Measurements from ENCODE around the gene PRKRIP1.

Gene PRKRIP1

GRCh38 chr7:102415685-102416225 lies 19.6 kb downstream of the PRKRIP1 start:
- Histone ChIP-seq H3K4me2 (ENCODE audit: insufficient read depth, low read length, poor library complexity, severe bottlenecking) (no peak overlapping the region), H3K9me3 (replicated peaks in 1 of 2; ENCODE audit: control insufficient read depth in 2 of 2, insufficient read depth in 1 of 2, low read depth in 1 of 2, low read length in 2 of 2) (no peaks in the 10 kb centered on the region), H3K79me1 (ENCODE audit: low read depth, low read length) (peaks cover 7% of the 10 kb centered on the region), H2BK120ac (ENCODE audit: low read depth, low read length) (no peak overlapping the region), H4K91ac (ENCODE audit: low read depth, low read length, poor library complexity) (no peak overlapping the region), H3K9ac (ENCODE audit: low read depth, low read length, poor library complexity) (no peak overlapping the region), H3K36me3 (replicated peaks in 1 of 2; ENCODE audit: control insufficient read depth in 2 of 2, insufficient read depth in 2 of 2, low read length in 2 of 2) (peaks cover 29 to 96% of the 10 kb centered on the region in 2 donors), H3K27me3 (ENCODE audit: control insufficient read depth in 3 of 3, insufficient read depth in 3 of 3, low read depth in 1 of 3, low read length in 3 of 3) (no peaks in the 10 kb centered on the region), H4K8ac (ENCODE audit: low read depth, low read length) (no peak overlapping the region), H3K4me3 (ENCODE audit: low read length in 2 of 2) (peak overlapping the region in 1 of 2 donors; percentile 53), H3K14ac (ENCODE audit: low read length) (no peak overlapping the region), H2BK12ac (ENCODE audit: low read length) (no peak overlapping the region), H3K27ac (replicated peaks; ENCODE audit: low read length) (no peak overlapping the region), H3K4me1 (ENCODE audit: control insufficient read depth in 2 of 2, insufficient read depth in 1 of 2, low read depth in 1 of 2, low read length in 2 of 2) (no peaks in the 10 kb centered on the region), H2BK15ac (ENCODE audit: low read length) (no peak overlapping the region), H3K4ac (ENCODE audit: low read length) (no peak overlapping the region), H2AK5ac (ENCODE audit: low read depth, low read length) (no peak overlapping the region), H3K23ac (ENCODE audit: low read depth, low read length, poor library complexity) (peak overlapping the region; percentile 32), H3K18ac (ENCODE audit: low read length) (no peak overlapping the region), H2AFZ (ENCODE audit: low read length) (no peak overlapping the region), H2BK5ac (ENCODE audit: low read length) (no peak overlapping the region)
- WGBS, 2 donors (ENCODE audit: extremely low coverage in 2 of 2, insufficient read length in 2 of 2, insufficient replicate concordance in 1 of 2): no CpG with 5 or more reads among the region's 12 CpGs
- no peak for DNase-seq (ENCODE audit: low spot score)

- no peak for DNase-seq (ENCODE audit: low spot score)
- no peak overlapping the region for H3K23ac ChIP-seq (ENCODE audit: low read depth, low read length, poor library complexity)
- no peak overlapping the region for H3K4me3 ChIP-seq (ENCODE audit: low read length in 2 of 2)
- H3K27me3 ChIP-seq (ENCODE audit: control insufficient read depth in 3 of 3, insufficient read depth in 3 of 3, low read depth in 1 of 3, low read length in 3 of 3): no peaks in the 10 kb centered on the region
- peaks cover 31 to 96% of the 10 kb centered on the region in 2 donors for H3K36me3 ChIP-seq (replicated peaks in 1 of 2; ENCODE audit: control insufficient read depth in 2 of 2, insufficient read depth in 2 of 2, low read length in 2 of 2)
- no CpG with 5 or more reads among the region's 6 CpGs for WGBS, 2 donors (ENCODE audit: extremely low coverage in 2 of 2, insufficient read length in 2 of 2, insufficient replicate concordance in 1 of 2)
- no peak overlapping the region for H2AFZ ChIP-seq (ENCODE audit: low read length)
- no peak overlapping the region for H2BK120ac ChIP-seq (ENCODE audit: low read depth, low read length)
- H3K79me1 ChIP-seq (ENCODE audit: low read depth, low read length): peaks cover 7% of the 10 kb centered on the region
- no peak overlapping the region for H2BK15ac ChIP-seq (ENCODE audit: low read length)
- no peak overlapping the region for H3K9ac ChIP-seq (ENCODE audit: low read depth, low read length, poor library complexity)
- H2BK5ac ChIP-seq (ENCODE audit: low read length): no peak overlapping the region
- no peak overlapping the region for H3K18ac ChIP-seq (ENCODE audit: low read length)
- no peak overlapping the region for H2BK12ac ChIP-seq (ENCODE audit: low read length)
- no peak overlapping the region for H3K27ac ChIP-seq (replicated peaks; ENCODE audit: low read length)
- no peak overlapping the region for H3K4ac ChIP-seq (ENCODE audit: low read length)
- H3K4me1 ChIP-seq (ENCODE audit: control insufficient read depth in 2 of 2, insufficient read depth in 1 of 2, low read depth in 1 of 2, low read length in 2 of 2): no peaks in the 10 kb centered on the region
- H3K14ac ChIP-seq (ENCODE audit: low read length): no peak overlapping the region
- no peak overlapping the region for H4K91ac ChIP-seq (ENCODE audit: low read depth, low read length, poor library complexity)
- no peaks in the 10 kb centered on the region for H3K9me3 ChIP-seq (replicated peaks in 1 of 2; ENCODE audit: control insufficient read depth in 2 of 2, insufficient read depth in 1 of 2, low read depth in 1 of 2, low read length in 2 of 2)
- H3K4me2 ChIP-seq (ENCODE audit: insufficient read depth, low read length, poor library complexity, severe bottlenecking): no peak overlapping the region
- no peak overlapping the region for H4K8ac ChIP-seq (ENCODE audit: low read depth, low read length)
- no peak overlapping the region for H2AK5ac ChIP-seq (ENCODE audit: low read depth, low read length)
Measured at GRCh38 chr7:102416406-102416805, 20.2 kb downstream of the PRKRIP1 start.

GRCh38 chr7:102417105-102417504 lies 20.9 kb downstream of the PRKRIP1 start:
- peaks cover 31 to 96% of the 10 kb centered on the region in 2 donors for H3K36me3 ChIP-seq (replicated peaks in 1 of 2; ENCODE audit: control insufficient read depth in 2 of 2, insufficient read depth in 2 of 2, low read length in 2 of 2)
- no peaks in the 10 kb centered on the region for H3K9me3 ChIP-seq (replicated peaks in 1 of 2; ENCODE audit: control insufficient read depth in 2 of 2, insufficient read depth in 1 of 2, low read depth in 1 of 2, low read length in 2 of 2)
- no peak overlapping the region for H2BK15ac ChIP-seq (ENCODE audit: low read length)
- no peaks in the 10 kb centered on the region for H3K27me3 ChIP-seq (ENCODE audit: control insufficient read depth in 3 of 3, insufficient read depth in 3 of 3, low read depth in 1 of 3, low read length in 3 of 3)
- no peak overlapping the region for H3K23ac ChIP-seq (ENCODE audit: low read depth, low read length, poor library complexity)
- no peak overlapping the region for H2BK120ac ChIP-seq (ENCODE audit: low read depth, low read length)
- H2BK12ac ChIP-seq (ENCODE audit: low read length): no peak overlapping the region
- no peak overlapping the region for H3K14ac ChIP-seq (ENCODE audit: low read length)
- H3K4me1 ChIP-seq (ENCODE audit: control insufficient read depth in 2 of 2, insufficient read depth in 1 of 2, low read depth in 1 of 2, low read length in 2 of 2): no peaks in the 10 kb centered on the region
- WGBS, 2 donors (ENCODE audit: extremely low coverage in 2 of 2, insufficient read length in 2 of 2, insufficient replicate concordance in 1 of 2): no CpG with 5 or more reads among the region's 3 CpGs
- H3K9ac ChIP-seq (ENCODE audit: low read depth, low read length, poor library complexity): no peak overlapping the region
- H4K91ac ChIP-seq (ENCODE audit: low read depth, low read length, poor library complexity): no peak overlapping the region
- H2BK5ac ChIP-seq (ENCODE audit: low read length): no peak overlapping the region
- no peak overlapping the region for H2AK5ac ChIP-seq (ENCODE audit: low read depth, low read length)
- H3K4me2 ChIP-seq (ENCODE audit: insufficient read depth, low read length, poor library complexity, severe bottlenecking): no peak overlapping the region
- H4K8ac ChIP-seq (ENCODE audit: low read depth, low read length): no peak overlapping the region
- no peak overlapping the region for H2AFZ ChIP-seq (ENCODE audit: low read length)
- H3K18ac ChIP-seq (ENCODE audit: low read length): no peak overlapping the region
- no peak overlapping the region for H3K4ac ChIP-seq (ENCODE audit: low read length)
- peaks cover 7% of the 10 kb centered on the region for H3K79me1 ChIP-seq (ENCODE audit: low read depth, low read length)
- no peak overlapping the region for H3K4me3 ChIP-seq (ENCODE audit: low read length in 2 of 2)
- H3K27ac ChIP-seq (replicated peaks; ENCODE audit: low read length): no peak overlapping the region
- DNase-seq (ENCODE audit: low spot score): no peak

GRCh38 chr7:102418592-102418991 lies 22.4 kb downstream of the PRKRIP1 start:
- no CpG with 5 or more reads among the region's 5 CpGs for WGBS, 2 donors (ENCODE audit: extremely low coverage in 2 of 2, insufficient read length in 2 of 2, insufficient replicate concordance in 1 of 2)
- H3K9me3 ChIP-seq (replicated peaks in 1 of 2; ENCODE audit: control insufficient read depth in 2 of 2, insufficient read depth in 1 of 2, low read depth in 1 of 2, low read length in 2 of 2): no peaks in the 10 kb centered on the region
- no peaks in the 10 kb centered on the region for H3K4me1 ChIP-seq (ENCODE audit: control insufficient read depth in 2 of 2, insufficient read depth in 1 of 2, low read depth in 1 of 2, low read length in 2 of 2)
- H3K9ac ChIP-seq (ENCODE audit: low read depth, low read length, poor library complexity): no peak overlapping the region
- no peak overlapping the region for H3K4me3 ChIP-seq (ENCODE audit: low read length in 2 of 2)
- no peak overlapping the region for H2BK120ac ChIP-seq (ENCODE audit: low read depth, low read length)
- H3K23ac ChIP-seq (ENCODE audit: low read depth, low read length, poor library complexity): no peak overlapping the region
- no peak overlapping the region for H4K91ac ChIP-seq (ENCODE audit: low read depth, low read length, poor library complexity)
- H2BK15ac ChIP-seq (ENCODE audit: low read length): no peak overlapping the region
- peaks cover 2% of the 10 kb centered on the region for H3K79me1 ChIP-seq (ENCODE audit: low read depth, low read length)
- no peak overlapping the region for H4K8ac ChIP-seq (ENCODE audit: low read depth, low read length)
- no peaks in the 10 kb centered on the region for H3K27me3 ChIP-seq (ENCODE audit: control insufficient read depth in 3 of 3, insufficient read depth in 3 of 3, low read depth in 1 of 3, low read length in 3 of 3)
- no peak overlapping the region for H3K27ac ChIP-seq (replicated peaks; ENCODE audit: low read length)
- peaks cover 23 to 84% of the 10 kb centered on the region in 2 donors for H3K36me3 ChIP-seq (replicated peaks in 1 of 2; ENCODE audit: control insufficient read depth in 2 of 2, insufficient read depth in 2 of 2, low read length in 2 of 2)
- H3K4ac ChIP-seq (ENCODE audit: low read length): no peak overlapping the region
- H2BK5ac ChIP-seq (ENCODE audit: low read length): no peak overlapping the region
- no peak overlapping the region for H3K14ac ChIP-seq (ENCODE audit: low read length)
- no peak overlapping the region for H2BK12ac ChIP-seq (ENCODE audit: low read length)
- no peak overlapping the region for H3K4me2 ChIP-seq (ENCODE audit: insufficient read depth, low read length, poor library complexity, severe bottlenecking)
- no peak overlapping the region for H2AFZ ChIP-seq (ENCODE audit: low read length)
- DNase-seq (ENCODE audit: low spot score): no peak
- no peak overlapping the region for H3K18ac ChIP-seq (ENCODE audit: low read length)
- no peak overlapping the region for H2AK5ac ChIP-seq (ENCODE audit: low read depth, low read length)
